Ishikawa (cell line): ENCODE measurements around the gene FAM107A.

Experiments
- CEBPB ChIP-seq: IDR thresholded peaks from 2 replicates; pipeline ENCODE4 v1.6.1; 2012
- CREB1 ChIP-seq: IDR thresholded peaks from 2 replicates; pipeline ENCODE4 v1.6.1; 2012; ENCODE audit warnings: low read depth
- EGR1 ChIP-seq: IDR thresholded peaks from 2 replicates; pipeline ENCODE4 v1.6.1; 2012
- EP300 ChIP-seq: IDR thresholded peaks from 2 replicates; pipeline ENCODE4 v1.6.1; 2012; ENCODE audit warnings: borderline replicate concordance
- MAX ChIP-seq: IDR thresholded peaks from 2 replicates; pipeline ENCODE4 v1.6.1; 2012
- NFIC ChIP-seq: IDR thresholded peaks from 2 replicates; pipeline ENCODE4 v1.6.1; 2012
- RAD21 ChIP-seq: IDR thresholded peaks from 2 replicates; pipeline ENCODE4 v1.6.1; 2012; ENCODE audit warnings: low read depth
- REST ChIP-seq: IDR thresholded peaks from 2 replicates; pipeline ENCODE4 v1.6.1; 2012; ENCODE audit warnings: low read depth, mild to moderate bottlenecking
- TAF1 ChIP-seq: IDR thresholded peaks from 2 replicates; pipeline ENCODE4 v1.6.1; 2012; ENCODE audit warnings: low read depth, mild to moderate bottlenecking
- TCF12 ChIP-seq: IDR thresholded peaks from 2 replicates; pipeline ENCODE4 v1.6.1; 2012; ENCODE audit warnings: low read depth
- TEAD4 ChIP-seq: IDR thresholded peaks from 2 replicates; pipeline ENCODE4 v1.6.1; 2012
- USF1 ChIP-seq: IDR thresholded peaks from 2 replicates; pipeline ENCODE4 v1.6.1; 2012
- YY1 ChIP-seq: IDR thresholded peaks from 2 replicates; pipeline ENCODE4 v1.6.1; 2012; ENCODE audit warnings: low read depth

GRCh38 chr3:58576716-58577115 lies 475 bp downstream of the FAM107A start:
- TF ChIP-seq RAD21 = no peak
- TF ChIP-seq EP300 = no peak
- TF ChIP-seq CEBPB = no peak
- no peak for TF ChIP-seq TEAD4
- no peak for TF ChIP-seq REST
- TF ChIP-seq YY1 = no peak
- no peak for TF ChIP-seq EGR1
- TF ChIP-seq MAX = no peak
- TF ChIP-seq CREB1 = no peak
- no peak for TF ChIP-seq TAF1
- TF ChIP-seq USF1 = no peak
- TF ChIP-seq NFIC = no peak
- TF ChIP-seq TCF12 = no peak
